ENCODE data around the gene ACTA2.

DNA sequence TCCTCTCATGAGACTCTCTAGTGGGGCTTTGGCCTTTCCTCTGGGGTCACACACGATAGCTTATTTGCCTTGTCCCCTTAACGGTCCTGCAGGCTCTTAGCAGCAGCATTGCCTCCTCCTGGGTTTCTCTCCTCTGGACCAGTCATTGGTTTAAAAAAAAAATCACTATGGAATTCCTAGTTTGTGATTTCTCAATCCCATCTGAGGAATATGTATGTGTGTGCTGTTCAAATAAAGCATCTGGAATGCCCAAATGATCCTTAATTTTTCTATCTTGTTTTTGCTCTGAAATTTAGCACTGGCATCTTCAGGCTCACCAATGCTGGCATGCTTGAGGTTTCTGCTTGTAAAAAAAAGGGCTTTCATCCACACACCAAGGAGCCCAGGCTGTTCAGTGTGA lies 30.5 kb downstream of the ACTA2 start:
- TF ChIP-seq, protein P1, sequence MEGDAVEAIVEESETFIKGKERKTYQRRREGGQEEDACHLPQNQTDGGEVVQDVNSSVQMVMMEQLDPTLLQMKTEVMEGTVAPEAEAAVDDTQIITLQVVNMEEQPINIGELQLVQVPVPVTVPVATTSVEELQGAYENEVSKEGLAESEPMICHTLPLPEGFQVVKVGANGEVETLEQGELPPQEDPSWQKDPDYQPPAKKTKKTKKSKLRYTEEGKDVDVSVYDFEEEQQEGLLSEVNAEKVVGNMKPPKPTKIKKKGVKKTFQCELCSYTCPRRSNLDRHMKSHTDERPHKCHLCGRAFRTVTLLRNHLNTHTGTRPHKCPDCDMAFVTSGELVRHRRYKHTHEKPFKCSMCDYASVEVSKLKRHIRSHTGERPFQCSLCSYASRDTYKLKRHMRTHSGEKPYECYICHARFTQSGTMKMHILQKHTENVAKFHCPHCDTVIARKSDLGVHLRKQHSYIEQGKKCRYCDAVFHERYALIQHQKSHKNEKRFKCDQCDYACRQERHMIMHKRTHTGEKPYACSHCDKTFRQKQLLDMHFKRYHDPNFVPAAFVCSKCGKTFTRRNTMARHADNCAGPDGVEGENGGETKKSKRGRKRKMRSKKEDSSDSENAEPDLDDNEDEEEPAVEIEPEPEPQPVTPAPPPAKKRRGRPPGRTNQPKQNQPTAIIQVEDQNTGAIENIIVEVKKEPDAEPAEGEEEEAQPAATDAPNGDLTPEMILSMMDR (IDR thresholded peaks at IDR 0.05): no peak
- TF ChIP-seq POLR2A (IDR thresholded peaks at IDR 0.05): no peak
